NCI-H2196 treated with DMSO at 0.1 percent for 48 hours (cell line): ENCODE data around the gene CPNE7.

Experiments
- DNase-seq: peaks from one replicate; lab custom pipeline; 2025; ENCODE audit not compliant: unreplicated experiment; lab: John Stamatoyannopoulos, UW

CPNE7 gene

GRCh38 chr16:89575247-89576152, at the start of gene CPNE7:
Gene CPNE7 (plus strand): TSS chr16:89575758. CDS start chr16:89575898, 140 bp downstream.
- DNase-seq, result no peak

DNA sequence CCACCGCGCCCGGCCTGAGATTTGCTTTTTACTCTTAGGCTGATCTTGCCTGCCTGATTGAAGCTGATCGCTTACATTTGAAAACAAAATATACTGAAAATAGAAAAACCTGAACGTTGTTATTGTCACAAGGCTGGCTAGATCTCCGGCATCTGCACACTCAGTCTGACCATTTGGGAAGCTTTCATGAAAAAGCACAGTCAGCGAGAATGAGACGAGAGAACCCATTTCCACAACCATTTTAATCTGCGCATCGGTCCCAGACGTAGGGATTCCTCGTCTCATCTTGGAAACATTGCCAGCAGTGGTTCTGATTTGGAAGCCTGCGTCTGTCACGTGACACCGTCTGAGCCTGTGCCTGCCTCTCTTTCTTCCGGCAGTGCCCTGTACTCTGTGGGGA, 46.5 kb upstream of the CPNE7 start:
- no peak for DNase-seq

DNA sequence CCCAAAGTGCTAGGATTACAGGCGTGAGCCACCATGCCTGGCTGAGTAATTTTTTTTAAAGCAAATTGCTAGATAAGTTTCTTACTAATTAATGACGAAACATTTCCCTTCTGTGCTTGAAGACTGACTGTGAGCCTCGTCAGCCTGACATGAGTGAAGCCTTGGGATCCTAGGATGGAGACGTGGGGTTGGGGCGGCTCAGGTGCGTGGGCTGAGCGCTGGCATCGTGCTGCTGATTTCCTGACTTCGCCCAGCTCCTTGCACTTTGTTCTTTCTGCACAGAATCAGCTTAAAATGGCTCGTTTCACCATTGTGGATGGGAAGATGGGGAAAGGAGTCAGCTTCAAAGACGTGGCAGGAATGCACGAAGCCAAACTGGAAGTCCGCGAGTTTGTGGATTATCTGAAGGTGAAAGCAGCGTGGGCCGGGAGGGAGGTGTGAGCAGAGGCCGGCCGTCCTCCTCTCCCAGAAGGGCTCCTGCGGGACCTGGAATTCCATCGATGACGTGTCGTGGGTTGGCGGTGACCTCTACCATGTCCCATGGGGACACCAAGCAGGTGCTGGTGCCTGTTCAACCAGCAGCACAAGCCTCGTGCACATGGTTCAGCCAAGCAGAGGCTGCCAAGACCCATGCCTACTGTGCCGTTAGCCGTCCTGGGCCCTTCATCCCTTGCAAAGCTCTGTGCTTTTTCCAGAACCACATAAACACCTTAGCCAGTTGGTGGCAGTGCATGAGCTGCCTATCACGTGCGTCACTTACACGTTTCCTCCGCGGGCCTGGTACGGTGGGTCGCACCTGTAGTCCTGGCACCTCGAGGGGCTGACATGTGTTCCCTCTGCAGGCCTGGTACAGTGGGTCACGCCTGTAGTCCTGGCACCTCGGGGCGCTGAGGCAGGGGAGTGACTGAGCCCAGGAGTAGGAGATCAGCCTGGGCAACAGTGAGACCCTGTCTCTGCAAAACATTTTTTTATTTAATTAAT, 44.9 kb upstream of the CPNE7 start:
- no peak for DNase-seq

DNA sequence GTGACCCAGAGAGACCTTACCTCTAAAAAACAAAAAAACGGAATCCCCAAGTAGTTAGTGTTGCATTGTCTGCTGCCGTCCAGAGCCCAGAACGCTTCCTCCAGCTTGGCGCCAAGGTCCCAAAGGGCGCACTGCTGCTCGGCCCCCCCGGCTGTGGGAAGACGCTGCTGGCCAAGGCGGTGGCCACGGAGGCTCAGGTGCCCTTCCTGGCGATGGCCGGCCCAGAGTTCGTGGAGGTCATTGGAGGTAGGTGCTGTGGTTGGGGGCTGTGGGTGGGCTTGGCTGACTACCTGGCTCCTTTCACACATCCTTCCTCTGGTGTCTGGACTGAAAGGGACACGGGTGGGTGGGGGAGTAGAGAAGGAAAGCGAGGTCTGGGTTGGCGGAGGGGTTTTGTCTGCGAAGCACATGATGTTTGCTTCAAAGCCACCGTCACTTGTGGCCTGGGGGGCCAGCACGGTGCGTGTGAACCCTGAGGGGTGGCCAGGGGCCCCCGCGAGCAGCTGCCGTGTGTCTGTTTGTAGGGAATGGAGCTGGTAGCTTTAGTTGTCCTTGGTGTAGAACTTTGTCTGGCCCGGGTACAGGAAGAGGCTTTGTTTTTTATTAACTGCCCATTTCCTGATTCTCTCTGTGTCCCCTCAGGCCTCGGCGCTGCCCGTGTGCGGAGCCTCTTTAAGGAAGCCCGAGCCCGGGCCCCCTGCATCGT, 43.6 kb upstream of the CPNE7 start:
- no peak for DNase-seq

- DNase-seq, result no peak
Measured at GRCh38 chr16:89534252-89534756, 41.3 kb upstream of the CPNE7 start.

DNA sequence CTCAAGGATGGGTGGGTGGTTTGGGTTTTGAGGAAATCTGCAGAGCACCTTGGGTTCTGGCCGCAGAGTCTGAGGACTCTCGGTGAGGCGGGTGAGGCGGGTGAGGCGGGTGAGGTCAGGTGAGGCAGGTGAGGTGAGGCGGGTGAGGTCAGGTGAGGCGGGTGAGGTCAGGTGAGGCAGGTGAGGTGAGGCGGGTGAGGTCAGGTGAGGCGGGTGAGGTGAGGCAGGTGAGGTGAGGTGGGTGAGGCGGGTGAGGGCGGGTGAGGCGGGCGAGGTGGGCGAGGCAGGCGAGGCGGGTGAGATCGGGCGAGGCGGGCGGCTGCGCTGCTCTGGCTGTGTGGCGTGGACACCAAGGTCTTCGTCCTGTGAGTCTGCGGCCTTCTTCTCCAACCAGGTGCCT, 39.2 kb upstream of the CPNE7 start:
- DNase-seq, result no peak

DNA sequence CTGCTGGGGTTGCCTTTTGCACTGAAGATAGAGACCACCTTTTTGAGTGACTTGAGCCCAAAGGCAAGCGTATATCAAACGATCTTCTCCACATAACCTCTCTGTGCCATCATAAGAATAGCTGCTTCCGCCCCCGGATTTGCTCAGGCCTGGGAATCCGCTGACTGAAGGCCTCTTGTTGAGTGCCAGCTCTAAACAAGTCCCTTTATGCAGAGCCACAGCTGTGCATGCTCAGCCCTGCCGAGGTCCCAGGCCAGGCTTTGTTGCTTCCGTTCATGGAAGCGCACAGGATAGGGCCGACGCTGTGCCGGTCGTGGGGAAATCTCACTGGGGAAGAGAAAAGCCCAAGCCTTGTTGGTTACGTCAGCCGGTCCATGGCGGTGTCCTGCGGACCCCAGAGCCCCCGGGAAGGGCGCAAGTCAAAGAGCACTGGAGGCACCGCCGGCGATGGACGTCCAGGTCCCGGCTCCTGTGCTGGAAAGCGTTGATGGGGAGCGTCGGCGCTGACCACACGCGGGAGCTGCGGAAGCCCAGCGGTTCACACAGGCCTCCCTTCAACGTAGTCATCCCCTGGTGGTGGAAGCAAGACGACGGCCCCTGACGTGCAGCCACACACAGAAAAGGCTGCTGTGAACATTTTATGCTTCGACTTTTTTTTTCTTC, 38.5 kb upstream of the CPNE7 start:
- DNase-seq, result no peak

- no peak for DNase-seq
Measured at GRCh38 chr16:89537549-89537925, 38.0 kb upstream of the CPNE7 start.

DNA sequence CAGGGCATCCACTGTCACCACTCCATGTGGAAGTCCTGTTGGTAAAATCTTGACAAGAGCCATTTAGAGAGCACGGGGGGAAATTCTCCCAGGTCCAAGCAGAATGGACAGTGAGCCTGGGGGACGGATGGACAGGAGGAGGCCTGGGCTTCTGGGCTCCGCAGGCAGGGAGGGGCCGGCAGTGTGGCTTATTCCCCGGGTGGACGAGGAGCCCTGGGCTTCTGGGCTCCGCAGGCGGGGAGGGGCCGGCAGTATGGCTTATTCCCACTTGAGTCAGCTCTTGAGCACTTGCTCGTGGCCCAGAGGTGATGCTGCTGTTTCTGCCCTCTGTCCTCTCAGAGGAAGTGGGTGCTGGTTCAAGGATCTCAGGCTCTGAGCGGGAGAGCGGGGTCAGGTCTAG, 37.3 kb upstream of the CPNE7 start:
- DNase-seq, result no peak

DNA sequence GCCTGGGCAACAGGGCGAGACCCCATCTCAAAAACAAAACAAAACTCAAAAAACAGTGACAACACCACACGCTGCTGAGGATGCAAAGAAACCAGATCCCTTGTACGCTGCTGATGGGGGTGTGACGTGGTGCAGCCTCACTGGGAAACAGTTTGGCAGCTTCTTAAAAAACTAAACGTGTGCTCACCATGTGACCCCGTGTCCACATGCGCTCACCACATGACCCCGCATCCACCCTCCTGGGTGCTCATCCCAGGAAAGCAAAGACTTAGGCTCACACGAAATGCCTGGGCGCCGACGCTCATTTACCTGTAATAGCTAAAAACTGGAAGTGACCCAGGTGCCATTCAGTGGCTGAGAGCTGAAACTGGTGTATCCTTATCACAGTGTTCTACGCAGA, 35.0 kb upstream of the CPNE7 start:
- DNase-seq, result no peak

DNA sequence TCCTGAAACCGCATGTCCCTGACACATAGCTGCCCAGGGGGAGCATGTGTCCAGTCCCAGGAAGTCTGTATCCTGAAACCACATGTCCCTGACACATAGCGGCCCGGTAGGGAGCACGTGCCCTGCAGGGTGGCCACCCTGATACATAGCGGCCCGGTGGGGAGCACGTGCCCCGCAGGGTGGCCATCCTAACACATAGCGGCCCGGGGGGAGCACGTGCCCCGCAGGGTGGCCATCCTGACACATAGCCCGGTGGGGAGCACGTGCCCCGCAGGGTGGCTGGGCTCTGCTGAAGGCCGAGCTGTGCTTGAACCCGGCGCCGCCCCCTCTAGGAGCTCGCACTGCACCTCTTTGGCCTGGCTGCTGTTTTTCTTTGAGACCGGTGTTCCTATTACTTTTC, 33.8 kb upstream of the CPNE7 start:
- no peak for DNase-seq

DNA sequence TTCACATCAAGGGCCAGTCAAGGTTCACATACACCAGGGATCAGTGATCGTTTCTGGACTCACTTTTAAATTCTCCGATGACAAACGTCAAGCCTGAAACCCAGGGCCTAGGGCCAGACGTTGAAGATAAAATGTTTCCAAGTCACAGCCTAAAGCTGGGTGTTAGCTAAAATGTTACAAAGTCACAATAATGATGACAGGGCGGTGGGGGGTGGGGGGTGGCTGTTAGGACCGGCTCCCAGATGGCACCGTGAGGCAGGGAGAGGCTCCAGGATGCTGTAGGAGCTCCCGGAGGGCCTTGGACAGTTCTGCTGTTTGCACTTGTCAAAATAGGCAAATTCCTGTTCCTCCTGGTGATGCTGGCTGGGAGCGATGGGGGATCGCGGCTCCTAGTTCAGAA, 31.4 kb upstream of the CPNE7 start:
- no peak for DNase-seq

DNA sequence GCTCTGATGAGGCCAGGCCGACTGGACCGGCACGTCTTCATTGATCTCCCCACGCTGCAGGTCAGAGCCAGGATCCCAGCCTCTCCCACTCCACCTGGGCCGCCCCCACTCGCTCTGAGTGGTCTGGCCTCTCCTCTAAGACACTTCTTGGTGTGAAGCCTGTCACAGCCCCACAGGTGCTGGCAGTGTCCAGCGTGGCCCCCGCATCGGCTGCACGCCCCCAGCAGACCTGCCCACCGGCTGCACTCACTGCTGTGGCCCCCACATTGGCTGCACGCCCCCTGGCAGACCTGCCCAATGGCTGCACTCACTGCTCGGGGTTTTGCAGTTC, 30.9 kb upstream of the CPNE7 start:
- no peak for DNase-seq

DNA sequence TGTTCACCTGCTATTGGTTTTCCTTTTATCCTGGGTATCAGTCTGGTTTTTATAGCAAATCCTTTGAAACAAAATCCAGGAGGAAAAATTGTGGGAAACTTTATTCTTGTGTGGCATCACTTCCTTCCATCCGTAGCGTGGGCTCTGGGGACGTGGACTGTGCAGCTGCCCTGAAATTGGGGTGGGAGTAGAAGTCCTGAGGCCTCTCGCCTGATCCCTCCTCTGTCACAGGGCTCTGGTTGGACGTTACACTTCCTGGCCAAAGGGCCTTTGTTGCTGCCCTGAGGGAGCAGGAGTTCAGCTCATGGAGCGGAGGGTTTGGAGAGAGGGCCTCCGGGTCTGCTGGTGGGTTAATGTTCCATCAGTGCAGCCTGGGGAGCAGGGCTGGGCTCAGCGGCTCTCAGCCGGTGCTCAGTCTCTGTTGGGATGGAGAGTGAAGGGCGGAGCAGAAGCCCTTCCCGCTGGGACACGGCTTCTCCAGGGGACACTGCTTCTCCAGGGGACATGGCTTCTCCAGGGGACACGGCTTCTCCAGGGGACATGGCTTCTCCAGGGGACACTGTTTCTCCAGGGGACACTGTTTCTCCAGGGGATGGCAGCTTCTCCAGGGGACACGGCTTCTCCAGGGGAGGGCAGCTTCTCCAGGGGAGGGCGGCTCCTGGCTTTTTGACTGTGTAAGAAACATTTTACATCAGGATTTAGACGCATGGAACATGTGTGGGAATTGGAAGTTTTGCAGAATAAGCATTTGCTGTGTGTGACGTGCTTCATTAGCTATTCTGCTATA, 30.3 kb upstream of the CPNE7 start:
- no peak for DNase-seq

- no peak for DNase-seq
Measured at GRCh38 chr16:89545831-89546574, 29.6 kb upstream of the CPNE7 start.

GRCh38 chr16:89546781-89547180, 28.8 kb upstream of the CPNE7 start:
- DNase-seq, result no peak

DNA sequence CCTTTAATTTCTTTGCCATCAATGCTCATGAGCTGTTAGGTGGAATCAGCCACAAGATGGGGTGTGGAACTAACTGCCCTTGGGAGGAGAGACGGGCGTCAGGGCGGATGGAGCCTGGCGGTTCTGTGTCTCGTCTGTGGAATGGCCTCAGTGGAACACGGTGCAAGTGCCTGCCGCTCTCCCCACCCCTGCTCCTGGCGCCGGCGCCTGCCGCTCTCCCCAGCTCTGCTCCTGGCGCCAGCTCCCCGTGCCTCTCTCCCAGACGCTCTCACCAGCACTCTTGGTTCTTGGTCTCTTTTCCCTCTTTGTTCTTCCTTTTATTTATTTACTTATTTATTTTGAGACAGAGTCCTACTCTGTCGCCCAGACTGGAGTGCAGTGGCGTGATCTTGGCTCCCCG, 28.3 kb upstream of the CPNE7 start:
- no peak for DNase-seq

GRCh38 chr16:89547860-89548259, 27.7 kb upstream of the CPNE7 start:
- DNase-seq, result no peak

DNA sequence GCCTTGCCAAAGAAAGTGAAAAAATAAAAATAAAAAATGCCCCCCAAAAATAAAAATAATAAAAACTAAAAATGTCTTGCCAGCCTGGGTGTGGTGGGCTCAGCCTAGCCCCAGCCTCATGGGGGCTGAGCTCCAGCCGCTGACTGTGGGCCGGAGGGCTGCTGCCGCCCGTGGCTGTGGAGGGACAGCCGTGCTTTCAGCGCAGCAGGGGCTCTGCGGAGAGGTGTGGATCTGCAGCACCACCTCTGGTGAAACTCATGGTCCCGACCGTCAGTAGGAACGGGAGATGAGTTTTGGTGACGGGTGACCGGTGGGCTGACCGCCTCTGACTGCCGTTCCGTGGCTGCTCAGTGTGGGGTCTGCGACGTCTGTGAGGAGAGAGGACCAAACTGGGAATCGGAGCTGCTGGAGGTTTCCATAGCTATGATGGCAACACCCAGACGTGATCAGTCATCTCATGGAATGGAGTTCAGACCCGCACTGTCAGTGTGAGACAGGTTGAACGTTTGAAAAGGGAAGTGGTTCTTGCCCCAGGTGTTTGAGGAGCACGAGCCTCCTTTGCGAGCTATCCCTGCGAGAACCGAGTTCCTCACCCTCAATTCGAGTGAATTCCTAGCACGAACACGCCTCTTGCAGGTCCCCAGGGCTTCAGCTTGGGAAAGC, 27.1 kb upstream of the CPNE7 start:
- DNase-seq, result no peak
